IPS-11a (cell line): ENCODE data around the gene GOLGA8F.
"Not testable (repeated sequence)": the region's sequence is repeated elsewhere in the genome, so short reads cannot be mapped to it uniquely, and the experiment has no call there.

Experiments used
- H3K4me3 ChIP-seq: one replicate; pipeline ENCODE4 v1.5.1; 2013; ENCODE audit warnings: low read depth, low read length, control low read depth

The GOLGA8F gene

GRCh38 chr15:28378364-28378763, at the start of gene GOLGA8F:
TSS of gene GOLGA8F (plus strand) at chr15:28378664. CDS start at chr15:28378762, 98 bp downstream.
- H3K4me3 ChIP-seq = not testable (repeated sequence)

GRCh38 chr15:28357984-28358383, 20.5 kb upstream of the GOLGA8F start, which contains the start of gene GOLGA6L24:
TSS of gene GOLGA6L24 (minus strand) at chr15:28358084. CDS start at chr15:28358023, 61 bp downstream.
- not testable (repeated sequence) for H3K4me3 ChIP-seq

GRCh38 chr15:28365502-28365901, 13.0 kb upstream of the GOLGA8F start:
- H3K4me3 ChIP-seq = not testable (repeated sequence)

GRCh38 chr15:28380053-28380452, 1.6 kb downstream of the GOLGA8F start:
- H3K4me3 ChIP-seq = not testable (repeated sequence)

- not testable (repeated sequence) for H3K4me3 ChIP-seq
Measured at GRCh38 chr15:28396022-28396421, 17.6 kb downstream of the GOLGA8F start.

GRCh38 chr15:28402774-28403435, 24.4 kb downstream of the GOLGA8F start:
- H3K4me3 ChIP-seq = not testable (repeated sequence)

- not testable (repeated sequence) for H3K4me3 ChIP-seq
Measured at GRCh38 chr15:28420470-28420869, 42.0 kb downstream of the GOLGA8F start.

GRCh38 chr15:28435594-28435993, 57.1 kb downstream of the GOLGA8F start:
- H3K4me3 ChIP-seq = not testable (repeated sequence)
